ENCODE data around the gene TRIM14. TPM values are rescaled to one million over a fixed set of nuclear protein-coding genes. Genes with fewer than 3 reads are reported as not detected.

The TRIM14 gene
- total and polyA plus RNA-seq, 2 of the 13 experiments (the other 11 are each of a cell fraction or from before 2014, with no cell fraction given), result 9.2 to 13.0 TPM

GRCh38 chr9:98108531-98109031 lies 10.4 kb downstream of the TRIM14 start:
- Histone ChIP-seq H3K4me3 (replicated peaks in 1 of 3; ENCODE audit: insufficient read depth in 1 of 3, low read depth in 2 of 3, low read length in 3 of 3) (no peak overlapping the region), H3K36me3 (replicated peaks in 1 of 2; ENCODE audit: control insufficient read depth in 1 of 2, insufficient read depth in 2 of 2, low read length in 2 of 2) (peaks cover 3 to 40% of the 10 kb centered on the region in 2 experiments; a peak in 4 of 5 replicates), H3K9me3 (ENCODE audit: low read length) (no peaks in the 10 kb centered on the region), H3K27ac (ENCODE audit: extremely low read length, insufficient read depth, low read length) (no peak overlapping the region), H3K79me2 (ENCODE audit: insufficient read depth, low read length) (no peaks in the 10 kb centered on the region), H4K20me1 (ENCODE audit: insufficient read depth, low read length) (no peaks in the 10 kb centered on the region), H3K9ac (ENCODE audit: insufficient read depth, low read depth, low read length) (no peak overlapping the region), H3K4me2 (ENCODE audit: low read depth, low read length) (no peak overlapping the region), H3K4me1 (ENCODE audit: insufficient read depth, low read length) (no peaks in the 10 kb centered on the region), H2AFZ (ENCODE audit: low read length) (no peak overlapping the region), H3K27me3 (ENCODE audit: control insufficient read depth in 1 of 2, insufficient read depth in 2 of 2, low read length in 2 of 2) (no peaks in the 10 kb centered on the region)
- CTCF ChIA-PET (ENCODE audit: low intra/inter-chr PET ratio, low total read pairs), result no interaction called here
- TF ChIP-seq ZNF326 (CRISPR knock-in tag; IDR thresholded peaks at IDR 0.05; ENCODE audit: borderline replicate concordance), result no peak
- TF ChIP-seq ZNF557 (CRISPR knock-in tag; IDR thresholded peaks at IDR 0.05), result no peak
- TF ChIP-seq, protein P1, sequence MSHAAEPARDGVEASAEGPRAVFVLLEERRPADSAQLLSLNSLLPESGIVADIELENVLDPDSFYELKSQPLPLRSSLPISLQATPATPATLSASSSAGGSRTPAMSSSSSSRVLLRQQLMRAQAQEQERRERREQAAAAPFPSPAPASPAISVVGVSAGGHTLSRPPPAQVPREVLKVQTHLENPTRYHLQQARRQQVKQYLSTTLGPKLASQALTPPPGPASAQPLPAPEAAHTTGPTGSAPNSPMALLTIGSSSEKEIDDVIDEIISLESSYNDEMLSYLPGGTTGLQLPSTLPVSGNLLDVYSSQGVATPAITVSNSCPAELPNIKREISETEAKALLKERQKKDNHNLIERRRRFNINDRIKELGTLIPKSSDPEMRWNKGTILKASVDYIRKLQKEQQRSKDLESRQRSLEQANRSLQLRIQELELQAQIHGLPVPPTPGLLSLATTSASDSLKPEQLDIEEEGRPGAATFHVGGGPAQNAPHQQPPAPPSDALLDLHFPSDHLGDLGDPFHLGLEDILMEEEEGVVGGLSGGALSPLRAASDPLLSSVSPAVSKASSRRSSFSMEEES (CRISPR knock-in tag; IDR thresholded peaks at IDR 0.05), result no peak
- TF ChIP-seq ZNF777 (CRISPR knock-in tag; IDR thresholded peaks at IDR 0.05), result no peak
- TF ChIP-seq ZNF800 (CRISPR knock-in tag; IDR thresholded peaks at IDR 0.05), result no peak
- no peak for TF ChIP-seq TEAD2 (CRISPR knock-in tag; IDR thresholded peaks at IDR 0.05)
- no peak for TF ChIP-seq GPBP1L1 (CRISPR knock-in tag; IDR thresholded peaks at IDR 0.05)
- no peak for TF ChIP-seq CEBPB (IDR thresholded peaks at IDR 0.05; ENCODE audit: borderline replicate concordance, low read depth, low read length)
- no peak for TF ChIP-seq KDM2A (CRISPR knock-in tag; IDR thresholded peaks at IDR 0.05; ENCODE audit: borderline replicate concordance, low read depth)
- no peak for TF ChIP-seq TMF1 (CRISPR knock-in tag; IDR thresholded peaks at IDR 0.05; ENCODE audit: low read depth)
- TF ChIP-seq ZNF24 (IDR thresholded peaks at IDR 0.05), result no peak
- no peak for DNase-seq (ENCODE audit: low spot score)
- no peak for ATAC-seq
- no TSS peak for BruUV-seq (replicated peaks)
- in situ Hi-C loops (cut with HindIII; ENCODE audit: extremely low pct_ligation_motif_present, low pct_unique_long_range_greater_than_20kb) (no loop called here), intact Hi-C loops (cut with micrococcal nuclease; ENCODE audit: unreplicated experiment) (no loop called here)
- POLR2A ChIA-PET, result interaction anchor here (1.1 kb wide), 1 partner anchor 10 kb away, joined by 5 read pairs; no protein-coding TSS in a partner anchor
- FAIRE-seq, result no peak
- WGBS (ENCODE audit: low lambda C conversion rate), result 92% methylated on average over 5 of the region's 5 CpGs

All from HepG2 (cell line).